Tibial artery (tissue), 4 donors: ENCODE data around the gene NCLN.

Experiments used
- DNase-seq, 2 donors: peaks; one replicate each; pipeline ENCODE4 v3.0.0-alpha.2; 2019
- H3K27ac ChIP-seq, 2 donors: fragments of 200-600 bp; sonication (generic) in 1 of 2; 1 replicate in 1 of 2; 2 replicates in 1 of 2; pipeline ENCODE4 v1.5.1; 2018 to 2019; ENCODE audit warnings: mild to moderate bottlenecking in 1 of 2
- H3K27me3 ChIP-seq, 2 donors: fragments of 200-600 bp; sonication (generic) in 1 of 2; one replicate each; pipeline versions ENCODE4 v1.5.1 to v1.6.0; 2016 to 2019
- H3K36me3 ChIP-seq, 3 donors: fragments of 200-600 bp; sonication (generic) in 2 of 3; one replicate each; pipeline ENCODE4 v1.5.1; 2016 to 2019; ENCODE audit warnings: mild to moderate bottlenecking in 2 of 3
- H3K4me1 ChIP-seq, 4 donors: fragments of 200-600 bp; sonication (generic) in 2 of 4; 1 replicate in 3 of 4; 2 replicates in 1 of 4; pipeline ENCODE4 v1.5.1; 2016 to 2019
- H3K4me3 ChIP-seq, 2 donors: fragments of 200-600 bp; sonication (generic) in 1 of 2; 1 replicate in 1 of 2; 2 replicates in 1 of 2; pipeline ENCODE4 v1.5.1; 2018 to 2019; ENCODE audit warnings: mild to moderate bottlenecking in 2 of 2
- H3K9me3 ChIP-seq, 3 donors: fragments of 200-600 bp; sonication (generic) in 1 of 3; one replicate each; pipeline ENCODE4 v1.5.1; 2016 to 2019
- CTCF ChIP-seq, 2 experiments: fragments of 200-600 bp in 1 of 2; fragments of 450-650 bp in 1 of 2; IDR thresholded peaks; one replicate each; pipeline ENCODE4 v1.5.1; 2017 to 2019; ENCODE audit warnings: antibody characterized with exemption in 2 of 2, mild to moderate bottlenecking in 1 of 2, moderate library complexity in 1 of 2
- intact Hi-C: fragments of 100-400 bp; cut with DNase I; formaldehyde crosslinking; loops from one replicate; pipeline ENCODE4 v1.15.0; 2023; ENCODE audit warnings: low total_unique reads

NCLN gene

DNA sequence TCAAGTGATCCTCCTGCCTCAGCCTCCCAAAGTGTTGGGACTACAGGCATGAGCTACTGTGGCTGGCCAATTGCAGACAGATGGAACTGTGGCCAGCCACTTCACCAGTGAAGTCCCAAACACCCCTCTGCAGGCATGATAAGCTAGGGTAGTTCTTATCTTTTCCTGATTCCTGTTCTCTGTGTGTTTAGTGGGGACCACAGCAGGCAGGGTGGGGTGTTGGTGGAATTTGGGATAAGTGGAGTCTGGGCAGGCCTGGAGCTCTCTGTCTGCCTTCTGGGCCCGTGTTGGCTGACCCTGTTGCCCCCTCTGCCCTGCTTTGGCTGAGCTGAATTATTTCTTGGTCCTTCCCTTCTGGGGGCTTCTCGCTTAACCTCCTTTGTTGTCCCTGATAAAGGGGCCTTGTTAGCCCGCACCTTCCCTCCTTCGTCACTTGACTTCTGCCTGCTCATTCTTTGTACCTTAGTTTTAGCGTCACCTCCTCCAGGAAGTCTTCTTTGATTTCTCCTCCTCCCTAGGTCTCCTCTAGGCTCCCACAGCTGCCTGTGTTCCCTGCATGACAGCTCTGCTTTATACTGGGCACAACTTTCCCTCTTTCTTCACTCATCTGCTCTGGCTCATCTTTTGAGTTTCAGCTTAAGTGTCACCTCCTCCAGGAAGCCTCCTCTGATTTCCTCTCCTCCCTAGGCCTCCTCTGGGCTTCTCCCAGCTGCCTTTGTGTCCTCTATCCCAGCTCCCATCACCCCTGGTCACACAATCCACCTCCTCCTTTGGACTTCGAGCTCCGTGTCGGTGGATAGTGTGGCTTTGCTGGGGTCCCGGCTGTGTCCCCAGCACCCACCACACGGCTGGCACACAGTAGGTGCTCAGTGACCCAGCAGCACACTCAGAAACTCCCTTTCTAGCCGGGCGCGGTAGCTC lies 1.7 kb upstream of the NCLN start:
- DNase-seq = no peak
- H3K9me3 ChIP-seq = no peaks in the 10 kb centered on the region
- H3K27ac ChIP-seq = no peak overlapping the region
- no peak for TF ChIP-seq CTCF (IDR thresholded peaks at IDR 0.05)
- intact Hi-C loops = loop anchor here (5.0 kb wide), 1 partner anchor 823 kb away; the partner anchor contains the start of gene PIAS4
- H3K4me1 ChIP-seq = peaks cover 0 to 33% (median 25%) of the 10 kb centered on the region in 4 donors
- H3K27me3 ChIP-seq = no peaks in the 10 kb centered on the region
- no peak overlapping the region for H3K4me3 ChIP-seq
- peaks cover 0 to 7% (median 4%) of the 10 kb centered on the region in 3 donors for H3K36me3 ChIP-seq

DNA sequence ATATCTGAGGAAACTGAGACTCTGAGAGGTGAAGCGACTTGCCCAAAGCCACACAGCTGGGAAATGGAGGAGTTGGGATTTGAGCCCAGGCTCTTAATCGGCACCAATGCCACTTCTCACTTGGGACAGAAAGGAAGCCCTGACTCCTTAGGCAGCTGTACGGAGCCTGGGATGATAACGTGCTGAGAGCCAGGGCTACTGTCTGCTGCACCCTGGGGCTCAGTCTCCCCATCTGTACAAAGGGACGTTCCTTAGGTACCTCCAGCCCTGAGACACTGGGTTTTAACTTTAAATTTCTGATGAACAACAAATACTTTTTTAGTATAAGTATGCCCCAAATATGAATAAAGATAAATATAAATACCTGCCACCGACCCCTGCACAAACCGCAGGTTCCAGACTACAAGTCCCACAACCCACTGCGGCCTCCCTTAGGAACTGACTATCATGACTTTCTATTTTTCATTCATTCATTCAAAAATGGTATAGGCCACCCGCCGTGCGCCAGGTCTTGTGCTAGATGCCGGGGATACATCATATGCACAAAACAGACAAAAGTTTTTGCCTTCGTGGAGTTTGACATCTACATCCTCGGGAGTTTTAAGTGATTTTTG lies 776 bp upstream of the NCLN start:
- peak overlapping the region; percentile 48 to 67 for H3K27ac ChIP-seq
- H3K4me3 ChIP-seq = peak overlapping the region; percentile 77 to 99
- DNase-seq = peak in 1 of 2 donors; percentile 77
- intact Hi-C loops = loop anchor here (5.0 kb wide), 2 partner anchors 123 to 822 kb away; partner anchors contain the start of genes PIAS4 and TLE5
- H3K4me1 ChIP-seq = peaks cover 0 to 40% (median 25%) of the 10 kb centered on the region in 4 donors
- no peak for TF ChIP-seq CTCF (IDR thresholded peaks at IDR 0.05)
- peaks cover 0 to 17% (median 9%) of the 10 kb centered on the region in 3 donors for H3K36me3 ChIP-seq
- H3K9me3 ChIP-seq = no peaks in the 10 kb centered on the region
- H3K27me3 ChIP-seq = no peaks in the 10 kb centered on the region

DNA sequence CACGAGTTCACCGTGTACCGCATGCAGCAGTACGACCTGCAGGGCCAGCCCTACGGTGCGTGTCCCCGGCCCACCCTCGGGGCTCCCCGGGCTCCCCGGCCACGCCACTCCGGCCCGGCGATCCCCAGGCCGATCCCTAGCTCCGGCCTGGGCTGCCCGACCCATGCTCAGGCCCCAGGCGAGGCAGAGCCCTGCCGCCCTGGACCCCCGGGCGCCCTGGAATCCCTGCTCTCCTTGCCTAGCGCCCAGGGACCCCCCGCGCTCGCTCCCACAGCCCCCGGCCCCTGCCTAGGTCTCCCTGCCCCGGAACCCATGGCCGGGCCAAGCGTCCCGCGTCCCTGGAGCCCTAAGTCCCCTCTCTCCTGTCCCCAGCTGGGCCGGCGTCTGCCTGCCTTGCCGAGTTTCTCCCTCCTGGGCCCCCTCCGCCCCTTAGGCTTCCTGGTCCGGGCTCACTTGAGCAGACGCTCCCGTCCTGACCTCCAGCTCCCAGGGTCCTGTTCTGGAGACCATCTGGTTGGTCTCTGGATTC lies 494 bp downstream of the NCLN start:
- peaks cover 0 to 23% (median 9%) of the 10 kb centered on the region in 3 donors for H3K36me3 ChIP-seq
- H3K4me1 ChIP-seq = peaks cover 0 to 40% (median 25%) of the 10 kb centered on the region in 4 donors
- H3K27ac ChIP-seq = peak overlapping the region; percentile 61 to 67
- H3K27me3 ChIP-seq = no peaks in the 10 kb centered on the region
- no peaks in the 10 kb centered on the region for H3K9me3 ChIP-seq
- intact Hi-C loops = loop anchor here (5.0 kb wide), 1 partner anchor 124 kb away; the partner anchor contains the start of gene TLE5
- no peak for DNase-seq
- H3K4me3 ChIP-seq = peak overlapping the region; percentile 77 to 99
- no peak for TF ChIP-seq CTCF (IDR thresholded peaks at IDR 0.05)

- no peaks in the 10 kb centered on the region for H3K27me3 ChIP-seq
- H3K27ac ChIP-seq = peak overlapping the region in 1 of 2 donors; percentile 61
- no peak for TF ChIP-seq CTCF (IDR thresholded peaks at IDR 0.05)
- no peak for DNase-seq
- H3K36me3 ChIP-seq = peaks cover 0 to 26% (median 9%) of the 10 kb centered on the region in 3 donors
- intact Hi-C loops = loop anchor here (5.0 kb wide), 1 partner anchor 125 kb away; the partner anchor contains the start of gene TLE5
- H3K9me3 ChIP-seq = no peaks in the 10 kb centered on the region
- peak overlapping the region; percentile 77 to 99 for H3K4me3 ChIP-seq
- H3K4me1 ChIP-seq = peaks cover 0 to 40% (median 25%) of the 10 kb centered on the region in 4 donors
Observed at GRCh38 chr19:3186891-3187661, 1.3 kb downstream of the NCLN start.
